Measurements from ENCODE around the gene PLXNA2.

- TF ChIP-seq POLR2A (IDR thresholded peaks at IDR 0.05; ENCODE audit: low read depth, low read length) (no peak), POLR2AphosphoS5 (IDR thresholded peaks at IDR 0.05; ENCODE audit: low read depth, low read length) (no peak)
These were observed 118.1 kb downstream of the PLXNA2 start for GRCh38 chr1:208126108-208126507.

All from GM12892 (cell line).